Tibial artery (tissue), 4 donors: ENCODE data around the gene PTPN11.

Experiments
- DNase-seq, 2 donors: peaks; one replicate each; pipeline ENCODE4 v3.0.0-alpha.2; 2019
- H3K27ac ChIP-seq, 2 donors: fragments of 200-600 bp; sonication (generic) in 1 of 2; 1 replicate in 1 of 2; 2 replicates in 1 of 2; pipeline ENCODE4 v1.5.1; 2018 to 2019; ENCODE audit warnings: mild to moderate bottlenecking in 1 of 2
- H3K27me3 ChIP-seq, 2 donors: fragments of 200-600 bp; sonication (generic) in 1 of 2; one replicate each; pipeline versions ENCODE4 v1.5.1 to v1.6.0; 2016 to 2019
- H3K36me3 ChIP-seq, 3 donors: fragments of 200-600 bp; sonication (generic) in 2 of 3; one replicate each; pipeline ENCODE4 v1.5.1; 2016 to 2019; ENCODE audit warnings: mild to moderate bottlenecking in 2 of 3
- H3K4me1 ChIP-seq, 4 donors: fragments of 200-600 bp; sonication (generic) in 2 of 4; 1 replicate in 3 of 4; 2 replicates in 1 of 4; pipeline ENCODE4 v1.5.1; 2016 to 2019
- H3K4me3 ChIP-seq, 2 donors: fragments of 200-600 bp; sonication (generic) in 1 of 2; 1 replicate in 1 of 2; 2 replicates in 1 of 2; pipeline ENCODE4 v1.5.1; 2018 to 2019; ENCODE audit warnings: mild to moderate bottlenecking in 2 of 2
- H3K9me3 ChIP-seq, 3 donors: fragments of 200-600 bp; sonication (generic) in 1 of 3; one replicate each; pipeline ENCODE4 v1.5.1; 2016 to 2019
- intact Hi-C: fragments of 100-400 bp; cut with DNase I; formaldehyde crosslinking; loops from one replicate; pipeline ENCODE4 v1.15.0; 2023; ENCODE audit warnings: low total_unique reads
- TF ChIP-seq, protein P1 (sequence below), 2 experiments: fragments of 200-600 bp in 1 of 2; fragments of 450-650 bp in 1 of 2; IDR thresholded peaks; one replicate each; pipeline ENCODE4 v1.5.1; 2017 to 2019; ENCODE audit warnings: antibody characterized with exemption in 2 of 2, mild to moderate bottlenecking in 1 of 2, moderate library complexity in 1 of 2

The PTPN11 gene

DNA sequence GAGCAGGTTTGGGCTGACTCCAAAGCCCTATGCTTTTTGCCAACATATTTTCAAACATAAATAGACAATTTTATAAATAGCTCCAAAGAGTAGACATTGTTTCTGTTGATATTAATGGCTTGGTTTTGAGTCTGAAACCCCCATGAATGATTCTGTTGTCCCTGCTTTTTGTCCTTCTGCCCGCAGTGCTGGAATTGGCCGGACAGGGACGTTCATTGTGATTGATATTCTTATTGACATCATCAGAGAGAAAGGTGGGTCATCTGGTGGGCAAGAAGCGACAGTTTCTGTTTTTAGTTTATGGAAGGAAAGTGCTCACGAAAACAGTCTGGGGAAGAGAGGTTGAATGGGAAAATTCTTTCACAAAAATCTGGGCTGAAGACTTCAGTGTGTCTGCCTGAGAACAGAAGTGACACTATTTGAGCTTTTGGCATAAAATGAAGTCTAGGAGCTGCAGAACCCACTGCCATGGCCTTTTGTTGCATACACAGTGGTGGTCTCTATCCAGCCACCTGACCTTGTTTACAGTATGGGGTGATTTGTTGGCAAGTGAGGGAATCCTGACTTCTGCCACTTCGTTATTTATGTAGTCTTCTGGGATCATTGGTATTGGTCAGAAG lies 69.6 kb downstream of the PTPN11 start:
- Histone ChIP-seq H3K36me3 (peaks cover 35 to 87% (median 73%) of the 10 kb centered on the region in 3 donors), H3K27ac (peak overlapping the region in 1 of 2 donors; percentile 0), H3K9me3 (no peaks in the 10 kb centered on the region), H3K27me3 (no peaks in the 10 kb centered on the region), H3K4me3 (no peak overlapping the region), H3K4me1 (peaks cover 0 to 13% (median 2%) of the 10 kb centered on the region in 4 donors)
- no peak for DNase-seq
- TF ChIP-seq, protein P1, sequence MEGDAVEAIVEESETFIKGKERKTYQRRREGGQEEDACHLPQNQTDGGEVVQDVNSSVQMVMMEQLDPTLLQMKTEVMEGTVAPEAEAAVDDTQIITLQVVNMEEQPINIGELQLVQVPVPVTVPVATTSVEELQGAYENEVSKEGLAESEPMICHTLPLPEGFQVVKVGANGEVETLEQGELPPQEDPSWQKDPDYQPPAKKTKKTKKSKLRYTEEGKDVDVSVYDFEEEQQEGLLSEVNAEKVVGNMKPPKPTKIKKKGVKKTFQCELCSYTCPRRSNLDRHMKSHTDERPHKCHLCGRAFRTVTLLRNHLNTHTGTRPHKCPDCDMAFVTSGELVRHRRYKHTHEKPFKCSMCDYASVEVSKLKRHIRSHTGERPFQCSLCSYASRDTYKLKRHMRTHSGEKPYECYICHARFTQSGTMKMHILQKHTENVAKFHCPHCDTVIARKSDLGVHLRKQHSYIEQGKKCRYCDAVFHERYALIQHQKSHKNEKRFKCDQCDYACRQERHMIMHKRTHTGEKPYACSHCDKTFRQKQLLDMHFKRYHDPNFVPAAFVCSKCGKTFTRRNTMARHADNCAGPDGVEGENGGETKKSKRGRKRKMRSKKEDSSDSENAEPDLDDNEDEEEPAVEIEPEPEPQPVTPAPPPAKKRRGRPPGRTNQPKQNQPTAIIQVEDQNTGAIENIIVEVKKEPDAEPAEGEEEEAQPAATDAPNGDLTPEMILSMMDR (IDR thresholded peaks at IDR 0.05): no peak
- intact Hi-C loops: no loop called here

- H3K27me3 ChIP-seq: no peaks in the 10 kb centered on the region
- no peak overlapping the region for H3K27ac ChIP-seq
- no peak overlapping the region for H3K4me3 ChIP-seq
- peaks cover 40 to 83% (median 77%) of the 10 kb centered on the region in 3 donors for H3K36me3 ChIP-seq
- peaks cover 0 to 13% (median 2%) of the 10 kb centered on the region in 4 donors for H3K4me1 ChIP-seq
- intact Hi-C loops: no loop called here
- no peak for DNase-seq
- no peaks in the 10 kb centered on the region for H3K9me3 ChIP-seq
- TF ChIP-seq, protein P1 (IDR thresholded peaks at IDR 0.05): no peak
Measured at GRCh38 chr12:112489456-112489855, 70.7 kb downstream of the PTPN11 start.

DNA sequence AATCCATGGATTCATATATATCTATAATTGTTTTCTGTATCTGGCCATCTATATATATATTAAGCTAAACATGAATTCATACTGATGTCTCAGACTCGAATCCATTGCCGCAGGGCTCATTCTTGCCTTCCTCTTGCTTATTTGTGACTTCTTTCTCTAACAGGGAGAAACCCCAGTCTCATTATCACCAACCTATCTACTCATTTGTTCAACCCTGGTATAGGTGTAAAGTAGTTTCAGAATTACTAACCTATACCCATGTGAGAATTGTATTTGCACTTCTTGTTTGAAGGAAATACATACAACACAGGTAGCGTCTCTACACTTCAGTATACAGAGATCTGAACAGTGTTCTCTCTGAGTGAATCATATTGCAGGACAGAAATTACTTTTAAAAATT lies 77.7 kb downstream of the PTPN11 start:
- no peak overlapping the region for H3K4me3 ChIP-seq
- DNase-seq: no peak
- H3K36me3 ChIP-seq: peaks cover 47 to 70% (median 52%) of the 10 kb centered on the region in 3 donors
- no peaks in the 10 kb centered on the region for H3K4me1 ChIP-seq
- TF ChIP-seq, protein P1 (IDR thresholded peaks at IDR 0.05): no peak
- intact Hi-C loops: no loop called here
- no peaks in the 10 kb centered on the region for H3K9me3 ChIP-seq
- H3K27me3 ChIP-seq: no peaks in the 10 kb centered on the region
- H3K27ac ChIP-seq: no peak overlapping the region

- TF ChIP-seq, protein P1 (IDR thresholded peaks at IDR 0.05): no peak
- Histone ChIP-seq H3K4me1 (no peaks in the 10 kb centered on the region), H3K4me3 (no peak overlapping the region), H3K9me3 (no peaks in the 10 kb centered on the region), H3K27me3 (no peaks in the 10 kb centered on the region), H3K27ac (no peak overlapping the region), H3K36me3 (peaks cover 45 to 68% (median 53%) of the 10 kb centered on the region in 3 donors)
- DNase-seq: no peak
- intact Hi-C loops: no loop called here
Measured at GRCh38 chr12:112498580-112498979, 79.8 kb downstream of the PTPN11 start.

DNA sequence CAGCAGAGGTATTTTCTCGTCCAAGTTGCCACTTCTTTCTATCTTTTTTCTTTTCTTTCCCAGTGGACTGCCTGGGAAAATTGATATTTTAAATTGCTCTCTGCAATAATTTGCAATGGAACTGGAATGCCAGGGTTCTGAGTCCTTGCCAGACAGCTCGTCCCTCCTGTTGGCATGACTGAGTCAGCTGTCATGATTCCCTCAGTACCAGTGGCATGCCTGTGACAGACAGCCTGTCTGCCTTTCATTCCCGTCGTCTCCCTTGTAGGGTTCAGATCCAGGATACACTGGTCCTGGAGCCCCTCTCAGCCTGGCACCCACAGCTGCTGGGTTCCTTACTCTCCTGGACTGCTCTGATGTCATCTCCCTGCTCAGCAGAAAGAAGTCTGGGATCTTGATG lies 84.8 kb downstream of the PTPN11 start:
- TF ChIP-seq, protein P1 (IDR thresholded peaks at IDR 0.05): no peak
- intact Hi-C loops: no loop called here
- no peak overlapping the region for H3K4me3 ChIP-seq
- H3K36me3 ChIP-seq: peaks cover 61 to 83% (median 77%) of the 10 kb centered on the region in 3 donors
- no peak for DNase-seq
- H3K27me3 ChIP-seq: no peaks in the 10 kb centered on the region
- H3K27ac ChIP-seq: no peak overlapping the region
- H3K4me1 ChIP-seq: no peaks in the 10 kb centered on the region
- no peaks in the 10 kb centered on the region for H3K9me3 ChIP-seq
